ENCODE measurements around the gene CDC14A. TPM values are rescaled to one million over a fixed set of nuclear protein-coding genes. Genes with fewer than 3 reads are reported as not detected.

The CDC14A gene
- total and polyA plus RNA-seq, 8 donors: 8.9 to 16.4 (median 14.2) TPM

- ATAC-seq: peak; percentile 82
- H3K27me3 ChIP-seq: no peaks in the 10 kb centered on the region
- H3K27ac ChIP-seq: no peak overlapping the region
- H3K9me3 ChIP-seq: peaks cover 0 to 7% of the 10 kb centered on the region in 2 donors
- TF ChIP-seq CTCF (IDR thresholded peaks at IDR 0.05): no peak
- no peaks in the 10 kb centered on the region for H3K4me1 ChIP-seq
- DNase-seq: no peak
- intact Hi-C loops (cut with DNase I): no loop called here
- no peaks in the 10 kb centered on the region for H3K36me3 ChIP-seq
- H3K4me3 ChIP-seq: no peak overlapping the region
Observed at GRCh38 chr1:100305954-100306353, 46.4 kb upstream of the CDC14A start.

GRCh38 chr1:100306735-100307313, 45.5 kb upstream of the CDC14A start:
- no peak for DNase-seq
- peaks cover 0 to 7% of the 10 kb centered on the region in 2 donors for H3K9me3 ChIP-seq
- intact Hi-C loops (cut with DNase I): no loop called here
- no peaks in the 10 kb centered on the region for H3K36me3 ChIP-seq
- TF ChIP-seq CTCF (IDR thresholded peaks at IDR 0.05): no peak
- no peaks in the 10 kb centered on the region for H3K4me1 ChIP-seq
- H3K4me3 ChIP-seq: no peak overlapping the region
- H3K27ac ChIP-seq: no peak overlapping the region
- ATAC-seq: no peak
- H3K27me3 ChIP-seq: no peaks in the 10 kb centered on the region

- ATAC-seq (no peak), DNase-seq (no peak)
- H3K4me1 ChIP-seq: no peaks in the 10 kb centered on the region
- H3K9me3 ChIP-seq: peaks cover 0 to 7% of the 10 kb centered on the region in 2 donors
- H3K27me3 ChIP-seq: no peaks in the 10 kb centered on the region
- H3K36me3 ChIP-seq: no peaks in the 10 kb centered on the region
- H3K4me3 ChIP-seq: no peak overlapping the region
- TF ChIP-seq CTCF (IDR thresholded peaks at IDR 0.05): no peak
- intact Hi-C loops (cut with DNase I): no loop called here
- H3K27ac ChIP-seq: no peak overlapping the region
Observed at GRCh38 chr1:100308777-100309176, 43.5 kb upstream of the CDC14A start.

GRCh38 chr1:100309863-100310262, 42.4 kb upstream of the CDC14A start:
- no peak overlapping the region for H3K4me3 ChIP-seq
- H3K4me1 ChIP-seq: no peaks in the 10 kb centered on the region
- no peaks in the 10 kb centered on the region for H3K27me3 ChIP-seq
- H3K27ac ChIP-seq: no peak overlapping the region
- H3K9me3 ChIP-seq: peaks cover 0 to 7% of the 10 kb centered on the region in 2 donors
- no peaks in the 10 kb centered on the region for H3K36me3 ChIP-seq
- intact Hi-C loops (cut with DNase I): no loop called here
- DNase-seq (no peak), ATAC-seq (no peak)
- TF ChIP-seq CTCF (IDR thresholded peaks at IDR 0.05): no peak

GRCh38 chr1:100313382-100313781, 38.9 kb upstream of the CDC14A start:
- intact Hi-C loops (cut with DNase I): no loop called here
- no peaks in the 10 kb centered on the region for H3K4me1 ChIP-seq
- H3K27ac ChIP-seq: no peak overlapping the region
- no peak for DNase-seq
- H3K36me3 ChIP-seq: no peaks in the 10 kb centered on the region
- peaks cover 0 to 19% of the 10 kb centered on the region in 2 donors for H3K9me3 ChIP-seq
- H3K27me3 ChIP-seq: no peaks in the 10 kb centered on the region
- no peak for ATAC-seq
- TF ChIP-seq CTCF (IDR thresholded peaks at IDR 0.05): no peak
- no peak overlapping the region for H3K4me3 ChIP-seq

Data from left lung (tissue), 10 donors.